ENCODE measurements around the gene TLCD4.

- no peak for TF ChIP-seq POLR2AphosphoS5 (IDR thresholded peaks at IDR 0.05; ENCODE audit: low read depth, low read length)
- TF ChIP-seq, protein P1, sequence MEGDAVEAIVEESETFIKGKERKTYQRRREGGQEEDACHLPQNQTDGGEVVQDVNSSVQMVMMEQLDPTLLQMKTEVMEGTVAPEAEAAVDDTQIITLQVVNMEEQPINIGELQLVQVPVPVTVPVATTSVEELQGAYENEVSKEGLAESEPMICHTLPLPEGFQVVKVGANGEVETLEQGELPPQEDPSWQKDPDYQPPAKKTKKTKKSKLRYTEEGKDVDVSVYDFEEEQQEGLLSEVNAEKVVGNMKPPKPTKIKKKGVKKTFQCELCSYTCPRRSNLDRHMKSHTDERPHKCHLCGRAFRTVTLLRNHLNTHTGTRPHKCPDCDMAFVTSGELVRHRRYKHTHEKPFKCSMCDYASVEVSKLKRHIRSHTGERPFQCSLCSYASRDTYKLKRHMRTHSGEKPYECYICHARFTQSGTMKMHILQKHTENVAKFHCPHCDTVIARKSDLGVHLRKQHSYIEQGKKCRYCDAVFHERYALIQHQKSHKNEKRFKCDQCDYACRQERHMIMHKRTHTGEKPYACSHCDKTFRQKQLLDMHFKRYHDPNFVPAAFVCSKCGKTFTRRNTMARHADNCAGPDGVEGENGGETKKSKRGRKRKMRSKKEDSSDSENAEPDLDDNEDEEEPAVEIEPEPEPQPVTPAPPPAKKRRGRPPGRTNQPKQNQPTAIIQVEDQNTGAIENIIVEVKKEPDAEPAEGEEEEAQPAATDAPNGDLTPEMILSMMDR (IDR thresholded peaks at IDR 0.05), result no peak
- TF ChIP-seq, protein P2, sequence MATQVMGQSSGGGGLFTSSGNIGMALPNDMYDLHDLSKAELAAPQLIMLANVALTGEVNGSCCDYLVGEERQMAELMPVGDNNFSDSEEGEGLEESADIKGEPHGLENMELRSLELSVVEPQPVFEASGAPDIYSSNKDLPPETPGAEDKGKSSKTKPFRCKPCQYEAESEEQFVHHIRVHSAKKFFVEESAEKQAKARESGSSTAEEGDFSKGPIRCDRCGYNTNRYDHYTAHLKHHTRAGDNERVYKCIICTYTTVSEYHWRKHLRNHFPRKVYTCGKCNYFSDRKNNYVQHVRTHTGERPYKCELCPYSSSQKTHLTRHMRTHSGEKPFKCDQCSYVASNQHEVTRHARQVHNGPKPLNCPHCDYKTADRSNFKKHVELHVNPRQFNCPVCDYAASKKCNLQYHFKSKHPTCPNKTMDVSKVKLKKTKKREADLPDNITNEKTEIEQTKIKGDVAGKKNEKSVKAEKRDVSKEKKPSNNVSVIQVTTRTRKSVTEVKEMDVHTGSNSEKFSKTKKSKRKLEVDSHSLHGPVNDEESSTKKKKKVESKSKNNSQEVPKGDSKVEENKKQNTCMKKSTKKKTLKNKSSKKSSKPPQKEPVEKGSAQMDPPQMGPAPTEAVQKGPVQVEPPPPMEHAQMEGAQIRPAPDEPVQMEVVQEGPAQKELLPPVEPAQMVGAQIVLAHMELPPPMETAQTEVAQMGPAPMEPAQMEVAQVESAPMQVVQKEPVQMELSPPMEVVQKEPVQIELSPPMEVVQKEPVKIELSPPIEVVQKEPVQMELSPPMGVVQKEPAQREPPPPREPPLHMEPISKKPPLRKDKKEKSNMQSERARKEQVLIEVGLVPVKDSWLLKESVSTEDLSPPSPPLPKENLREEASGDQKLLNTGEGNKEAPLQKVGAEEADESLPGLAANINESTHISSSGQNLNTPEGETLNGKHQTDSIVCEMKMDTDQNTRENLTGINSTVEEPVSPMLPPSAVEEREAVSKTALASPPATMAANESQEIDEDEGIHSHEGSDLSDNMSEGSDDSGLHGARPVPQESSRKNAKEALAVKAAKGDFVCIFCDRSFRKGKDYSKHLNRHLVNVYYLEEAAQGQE (IDR thresholded peaks at IDR 0.05; ENCODE audit: insufficient read depth in 1 of 2, low read depth in 2 of 2, low read length in 1 of 2), result no peak
Observed at GRCh38 chr1:95117207-95118066, at the start of gene TLCD4.
